Glomerular visceral epithelial cell (primary cell): ENCODE data around the gene ROBO2.

Source experiments
- DNase-seq: peaks from one replicate; pipeline ENCODE4 v3.0.0-alpha.2; 2016; ENCODE audit errors: extremely low spot score

Gene ROBO2

GRCh38 chr3:77668376-77668775, 628.5 kb downstream of the ROBO2 start:
- DNase-seq: no peak

DNA sequence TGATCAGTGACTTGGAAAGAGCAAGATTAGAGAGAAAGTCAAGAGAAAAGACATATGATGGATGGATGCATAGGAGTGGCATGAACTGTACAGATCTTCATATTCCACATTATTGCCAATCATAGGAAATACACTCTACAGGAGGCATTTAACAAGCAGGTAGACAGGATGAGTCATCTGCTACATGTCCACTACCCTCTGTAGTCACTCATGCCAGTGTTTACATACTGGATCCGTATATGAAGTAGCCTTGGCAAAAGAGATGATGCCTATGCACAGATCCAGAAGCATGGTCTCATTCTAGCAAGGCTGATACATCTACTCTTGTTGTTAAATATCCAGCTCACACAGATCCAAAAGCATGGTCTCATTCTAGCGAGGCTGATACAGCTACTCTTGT, 632.1 kb downstream of the ROBO2 start:
- DNase-seq: no peak

DNA sequence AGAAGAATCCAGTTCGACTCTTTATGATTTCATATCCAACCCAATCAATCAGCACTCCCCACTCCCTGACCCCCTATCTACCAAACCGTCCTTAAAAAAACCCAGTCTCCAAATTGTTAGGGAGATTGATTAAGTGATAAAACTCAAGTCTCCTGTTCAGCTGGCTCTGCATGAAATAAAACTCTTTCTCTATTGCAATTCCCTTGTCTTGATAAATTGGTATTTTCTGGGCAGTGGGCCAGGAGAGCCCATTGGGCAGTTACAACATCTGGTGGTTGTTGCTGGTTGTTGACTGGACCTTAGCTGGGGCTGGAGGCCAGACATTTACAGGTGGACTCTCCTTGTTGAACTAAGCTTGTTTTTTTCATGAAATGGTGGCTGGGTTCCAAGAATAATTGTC, 642.3 kb downstream of the ROBO2 start:
- DNase-seq: no peak

- DNase-seq: no peak
Measured at GRCh38 chr3:77684115-77684514, 644.2 kb downstream of the ROBO2 start.

- no peak for DNase-seq
Measured at GRCh38 chr3:77685713-77686112, 645.8 kb downstream of the ROBO2 start.

GRCh38 chr3:77686560-77686959, 646.7 kb downstream of the ROBO2 start:
- DNase-seq: no peak

DNA sequence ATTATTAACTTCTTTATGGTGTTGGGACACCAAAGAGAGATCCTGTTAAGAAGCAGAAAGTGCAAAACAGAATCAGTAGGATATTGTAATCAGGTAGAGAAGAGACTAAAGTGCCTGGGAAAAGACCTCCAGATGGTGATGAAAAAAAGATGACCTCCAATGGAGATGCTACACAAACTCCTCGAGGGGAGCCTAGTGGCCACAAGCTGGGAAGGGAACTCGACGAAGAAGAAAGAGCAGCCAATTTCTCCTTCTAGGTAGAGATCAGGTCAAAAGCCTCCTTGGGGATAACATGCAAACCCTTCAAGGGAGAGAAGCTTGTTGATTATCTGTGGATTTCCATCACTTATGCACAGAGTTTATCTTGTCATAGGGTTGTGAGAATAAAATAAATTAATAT, 647.6 kb downstream of the ROBO2 start:
- DNase-seq: no peak

GRCh38 chr3:77690284-77690845, 650.5 kb downstream of the ROBO2 start:
- DNase-seq: no peak

- no peak for DNase-seq
Measured at GRCh38 chr3:77693147-77693546, 653.2 kb downstream of the ROBO2 start.

- DNase-seq: no peak
Measured at GRCh38 chr3:77699125-77699691, 659.3 kb downstream of the ROBO2 start.
